GM21576 (cell line): ENCODE results near the gene GOLGA5.
A peak's percentile ranks its signal among the peaks of the same experiment; 100 is the strongest.
"Not testable (repeated sequence)": the region's sequence is repeated elsewhere in the genome, so short reads cannot be mapped to it uniquely, and the experiment has no call there.

ENCODE experiments used
- ATAC-seq: cut with Tn5 transposase; IDR thresholded peaks from one replicate; pipeline ENCODE4 v1.9.1; 2021; ENCODE audit warnings: mild to moderate bottlenecking, moderate library complexity; ENCODE audit not compliant: unreplicated experiment

Gene GOLGA5

GRCh38 chr14:92778868-92779565 lies 15.1 kb upstream of the GOLGA5 start:
- not testable (repeated sequence) for ATAC-seq

GRCh38 chr14:92780444-92781232 lies 13.5 kb upstream of the GOLGA5 start:
- no peak for ATAC-seq

- no peak for ATAC-seq
These were observed 12.8 kb upstream of the GOLGA5 start for GRCh38 chr14:92781350-92781749.

- peak; percentile 56 for ATAC-seq
These were observed 10.2 kb upstream of the GOLGA5 start for GRCh38 chr14:92783813-92784431.

GRCh38 chr14:92785667-92786426 lies 8.3 kb upstream of the GOLGA5 start:
- ATAC-seq: no peak

- no peak for ATAC-seq
These were observed 7.7 kb upstream of the GOLGA5 start for GRCh38 chr14:92786427-92786756.

- ATAC-seq: no peak
These were observed 6.6 kb upstream of the GOLGA5 start for GRCh38 chr14:92787554-92787953.

GRCh38 chr14:92789457-92790089 lies 4.5 kb upstream of the GOLGA5 start:
- no peak for ATAC-seq

GRCh38 chr14:92792885-92793284 lies 1.2 kb upstream of the GOLGA5 start:
- no peak for ATAC-seq

GRCh38 chr14:92794547-92794941 lies 439 bp downstream of the GOLGA5 start:
- no peak for ATAC-seq

GRCh38 chr14:92794961-92795360 lies 856 bp downstream of the GOLGA5 start:
- ATAC-seq: no peak

GRCh38 chr14:92797935-92798653 lies 4.0 kb downstream of the GOLGA5 start:
- ATAC-seq: no peak

GRCh38 chr14:92798811-92799210 lies 4.7 kb downstream of the GOLGA5 start:
- ATAC-seq: no peak

GRCh38 chr14:92800012-92800411 lies 5.9 kb downstream of the GOLGA5 start:
- ATAC-seq: no peak

- ATAC-seq: no peak
These were observed 6.4 kb downstream of the GOLGA5 start for GRCh38 chr14:92800525-92800924.

GRCh38 chr14:92801917-92802316 lies 7.8 kb downstream of the GOLGA5 start:
- ATAC-seq: no peak

GRCh38 chr14:92802678-92803077 lies 8.6 kb downstream of the GOLGA5 start:
- no peak for ATAC-seq

GRCh38 chr14:92813201-92813600 lies 19.1 kb downstream of the GOLGA5 start:
- ATAC-seq: no peak

- no peak for ATAC-seq
These were observed 25.0 kb downstream of the GOLGA5 start for GRCh38 chr14:92819011-92819597.
